HepG2 (cell line): ENCODE results near the gene ANGPTL2. TPM values are rescaled to one million over a fixed set of nuclear protein-coding genes. Genes with fewer than 3 reads are reported as not detected.

Source experiments
- ATAC-seq: fragments of 200-7000 bp; cut with Tn5 transposase; 3 replicates; pipeline ENCODE4 v1.9.1; 2020; ENCODE audit warnings: mild to moderate bottlenecking, moderate library complexity
- BruUV-seq: library from RNA; stranded (reverse); fragments of 400-500 nt; replicated peaks from 2 replicates; lab custom pipeline; 2021; lab: Mats Ljungman, UMichigan
- CTCF ChIA-PET: fragments of 300-600 bp; formaldehyde crosslinking; extraction: SDS; loops from one replicate; lab custom pipeline; 2021; ENCODE audit warnings: low total read pairs, inconsistent platforms, low intra/inter-chr PET ratio; lab: Yijun Ruan, JAX
- POLR2A ChIA-PET: fragments of 350-600 bp; sonication (Branson Sonifier 250); formaldehyde crosslinking; loops from one replicate; lab custom pipeline; 2020; ENCODE audit warnings: antibody characterized with exemption, inconsistent platforms; lab: Yijun Ruan, JAX
- DNase-seq: peaks from one replicate; pipeline ENCODE4 v3.0.0-alpha.2; 2015; ENCODE audit warnings: low spot score
- FAIRE-seq: peaks from 3 replicates; lab custom pipeline; 2011; peaks lifted over from hg19 to GRCh38; lab: Jason Lieb, UNC
- H2AFZ ChIP-seq: one replicate; pipeline ENCODE4 v1.6.1; 2011; ENCODE audit warnings: low read length, inconsistent platforms
- H3K27ac ChIP-seq: fragments of 300-600 bp; 3 replicates; pipeline ENCODE4 v1.8.0; 2011; ENCODE audit warnings: mixed run types, mild to moderate bottlenecking, mixed read lengths, low read length, inconsistent platforms; ENCODE audit not compliant: insufficient read depth; ENCODE audit errors: extremely low read length
- H3K27me3 ChIP-seq, 2 experiments: fragments of 200-600 bp in 1 of 2; 2 replicates in 1 of 2; 3 replicates in 1 of 2; pipeline versions ENCODE4 v1.6.0 to v1.8.0; 2011; ENCODE audit warnings: low read length in 2 of 2, mild to moderate bottlenecking in 2 of 2, moderate library complexity in 2 of 2, inconsistent platforms in 1 of 2; ENCODE audit not compliant: insufficient read depth in 2 of 2, control insufficient read depth in 1 of 2
- H3K36me3 ChIP-seq, 2 experiments: fragments of 200-600 bp in 1 of 2; replicated peaks in 1 of 2; 2 replicates in 1 of 2; 3 replicates in 1 of 2; pipeline versions ENCODE4 v1.5.1 to v1.8.0; 2011; ENCODE audit warnings: low read length in 2 of 2, inconsistent platforms in 1 of 2; ENCODE audit not compliant: insufficient read depth in 2 of 2, control insufficient read depth in 1 of 2
- H3K4me1 ChIP-seq: 2 replicates; pipeline ENCODE4 v1.5.1; 2012; ENCODE audit warnings: low read length, inconsistent platforms; ENCODE audit not compliant: insufficient read depth
- H3K4me2 ChIP-seq: 2 replicates; pipeline ENCODE4 v1.6.0; 2011; ENCODE audit warnings: low read depth, low read length, inconsistent platforms
- H3K4me3 ChIP-seq, 3 experiments: fragments of 200-600 bp in 1 of 3; sonication (generic), shearing (Covaris generic) in 1 of 3; replicated peaks in 1 of 3; 2 replicates each; pipeline ENCODE4 v1.5.1; 2011 to 2016; ENCODE audit warnings: low read length in 3 of 3, inconsistent platforms in 2 of 3, low read depth in 2 of 3, mild to moderate bottlenecking in 2 of 3, control low read depth in 1 of 3, mixed read lengths in 1 of 3; ENCODE audit not compliant: insufficient read depth in 1 of 3
- H3K79me2 ChIP-seq: one replicate; pipeline ENCODE4 v1.6.1; 2011; ENCODE audit warnings: low read length, inconsistent platforms; ENCODE audit not compliant: insufficient read depth
- H3K9ac ChIP-seq: 2 replicates; pipeline ENCODE4 v1.6.0; 2011; ENCODE audit warnings: mild to moderate bottlenecking, low read depth, low read length, inconsistent platforms; ENCODE audit not compliant: insufficient read depth
- H3K9me3 ChIP-seq: 2 replicates; pipeline ENCODE4 v1.5.1; 2012; ENCODE audit warnings: mild to moderate bottlenecking, low read length
- H4K20me1 ChIP-seq: 2 replicates; pipeline ENCODE4 v1.6.0; 2011; ENCODE audit warnings: inconsistent platforms, mild to moderate bottlenecking, low read length, moderate library complexity; ENCODE audit not compliant: insufficient read depth
- AGO1 ChIP-seq: fragments of 200-400 bp; formaldehyde crosslinking; IDR thresholded peaks from 2 replicates; pipeline ENCODE4 v1.6.1; 2017; ENCODE audit warnings: mild to moderate bottlenecking, low read depth, low read length, moderate library complexity; ENCODE audit not compliant: poor library complexity, severe bottlenecking
- CBX5 ChIP-seq: sonication (generic); formaldehyde crosslinking; IDR thresholded peaks from 2 replicates; pipeline ENCODE4 v1.4.0; 2020; ENCODE audit warnings: missing genetic modification reagents, borderline replicate concordance
- ELF1 ChIP-seq: sonication (generic); formaldehyde crosslinking; IDR thresholded peaks from 2 replicates; pipeline ENCODE4 v1.4.0; 2020; ENCODE audit warnings: missing genetic modification reagents
- GFI1 ChIP-seq: sonication (generic); formaldehyde crosslinking; IDR thresholded peaks from 2 replicates; pipeline ENCODE4 v1.5.0; 2020; ENCODE audit warnings: missing genetic modification reagents, mild to moderate bottlenecking, borderline replicate concordance
- GLMP ChIP-seq: sonication (generic); formaldehyde crosslinking; IDR thresholded peaks from 2 replicates; pipeline ENCODE4 v1.9.0; 2021; ENCODE audit warnings: missing genetic modification reagents, mild to moderate bottlenecking, borderline replicate concordance
- HNF4G ChIP-seq, 2 experiments: sonication (generic) in 1 of 2; formaldehyde crosslinking in 1 of 2; IDR thresholded peaks; 2 replicates each; pipeline versions ENCODE4 v1.4.0 to v1.6.1; 2011 to 2020; ENCODE audit warnings: borderline replicate concordance in 2 of 2, low read depth in 2 of 2, mild to moderate bottlenecking in 2 of 2, low read length in 1 of 2, missing genetic modification reagents in 1 of 2, moderate library complexity in 1 of 2
- NFE2 ChIP-seq: sonication (generic); formaldehyde crosslinking; IDR thresholded peaks from 2 replicates; pipeline ENCODE4 v1.4.0; 2020; ENCODE audit warnings: missing genetic modification reagents
- POLR2A ChIP-seq, 2 experiments: IDR thresholded peaks; 2 replicates each; pipeline ENCODE4 v1.6.1; 2011; ENCODE audit warnings: low read depth in 2 of 2, low read length in 2 of 2, mild to moderate bottlenecking in 1 of 2, moderate library complexity in 1 of 2; ENCODE audit not compliant: insufficient read depth in 1 of 2
- RFX3 ChIP-seq: IDR thresholded peaks from 2 replicates; pipeline ENCODE4 v1.6.1; 2016; ENCODE audit warnings: missing biosample characterization, missing genetic modification reagents
- SALL1 ChIP-seq: sonication (generic); formaldehyde crosslinking; IDR thresholded peaks from 2 replicates; pipeline ENCODE4 v1.8.0; 2022; ENCODE audit warnings: mild to moderate bottlenecking, missing genetic modification reagents
- SOX6 ChIP-seq, 2 experiments: fragments of 450-650 bp in 1 of 2; sonication (generic) in 1 of 2; formaldehyde crosslinking in 1 of 2; IDR thresholded peaks; 2 replicates each; pipeline versions ENCODE4 v1.4.0 to v1.6.1; 2017 to 2020; ENCODE audit warnings: antibody characterized with exemption in 1 of 2, mild to moderate bottlenecking in 1 of 2, missing genetic modification reagents in 1 of 2
- ZNF282 ChIP-seq: fragments of 450-650 bp; IDR thresholded peaks from 2 replicates; pipeline ENCODE4 v1.6.1; 2018; ENCODE audit not compliant: partially characterized antibody
- ZNF331 ChIP-seq: sonication (generic); formaldehyde crosslinking; IDR thresholded peaks from 2 replicates; pipeline ENCODE4 v1.4.0; 2020; ENCODE audit warnings: missing genetic modification reagents
- ZNF354B ChIP-seq: sonication (generic); formaldehyde crosslinking; IDR thresholded peaks from 2 replicates; pipeline ENCODE4 v1.8.0; 2022; ENCODE audit warnings: mild to moderate bottlenecking, missing genetic modification reagents
- ZNF572 ChIP-seq: sonication (generic); formaldehyde crosslinking; IDR thresholded peaks from 2 replicates; pipeline ENCODE4 v1.5.1; 2020; ENCODE audit warnings: mild to moderate bottlenecking, missing genetic modification reagents
- WGBS: methylation state at CpG from one replicate; pipeline ENCODE4 v1.1.6; 2017; ENCODE audit warnings: low lambda C conversion rate; 5-methylcytosine and 5-hydroxymethylcytosine counted together
- in situ Hi-C: cut with HindIII; loops from 2 replicates; pipeline ENCODE4 v1.10.0; 2017; ENCODE audit warnings: low pct_unique_long_range_greater_than_20kb; ENCODE audit not compliant: extremely low pct_ligation_motif_present
- intact Hi-C: fragments of 100-400 bp; cut with micrococcal nuclease; formaldehyde crosslinking; loops from one replicate; pipeline ENCODE4 v1.10.0; 2022; ENCODE audit not compliant: unreplicated experiment
- polyA plus RNA-seq, 8 experiments: library from polyadenylated mRNA; depleted of rRNA in 3 of 8; stranded (reverse) in 7 of 8; unstranded in 1 of 8; fragments of >200 nt; fragmentation: Illumina TruSeq in 4 of 8; extraction: Trizol in 4 of 8; gene quantifications; 2 replicates each; pipeline versions ENCODE4 v1.2.1 to v1.2.3, GENCODE V29; 2011 to 2016; ENCODE audit warnings: low read depth in 4 of 8, missing spikeins in 1 of 8, mixed read lengths in 1 of 8; ENCODE audit not compliant: insufficient read depth in 1 of 8
- total RNA-seq, 5 experiments: library from RNA; depleted of rRNA; stranded (reverse); fragments of >200 nt; fragmentation: Illumina TruSeq; extraction: Trizol; gene quantifications; 2 replicates each; pipeline ENCODE4 v1.2.3, GENCODE V29; 2016; ENCODE audit warnings: low read depth in 1 of 5
- TF ChIP-seq, protein P1 (sequence below): sonication (generic); formaldehyde crosslinking; IDR thresholded peaks from 2 replicates; pipeline ENCODE4 v1.4.0; 2020; ENCODE audit warnings: low read depth, mild to moderate bottlenecking, missing genetic modification reagents

ANGPTL2 gene
- total and polyA plus RNA-seq, 2 of the 13 experiments (the other 11 are each of a cell fraction or from before 2014, with no cell fraction given), result 0.91 to 21.0 TPM

DNA sequence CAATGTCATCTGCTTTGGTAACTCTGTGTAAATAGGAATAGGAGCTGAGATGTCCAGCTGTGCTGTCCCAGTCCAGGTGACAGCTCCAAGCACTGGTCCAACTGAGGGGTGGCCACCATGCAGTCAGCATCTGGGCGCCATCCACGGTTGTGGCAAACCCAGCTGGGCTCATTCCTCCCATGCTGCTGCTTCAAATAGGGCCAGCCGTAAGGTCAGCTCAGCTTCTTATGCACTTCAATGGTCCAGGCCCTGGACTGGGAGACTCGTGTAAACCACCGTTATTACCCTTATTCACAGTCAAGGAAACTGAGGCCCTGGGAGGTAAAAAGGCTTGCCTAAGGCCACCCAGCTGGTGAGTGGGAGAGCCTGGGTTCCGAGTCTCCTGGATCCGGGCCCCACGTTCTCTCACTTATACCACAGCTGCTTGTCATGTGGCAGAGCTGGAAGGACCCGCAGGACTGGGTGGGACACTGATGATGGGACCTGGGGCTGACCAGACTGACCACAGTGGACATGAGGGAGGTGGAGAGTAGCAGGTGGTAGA lies 38.7 kb upstream of the ANGPTL2 start (continued):
- no peak for TF ChIP-seq SALL1 (CRISPR knock-in tag)
- no peak for TF ChIP-seq ZNF572 (CRISPR knock-in tag)
- no peak for TF ChIP-seq CBX5 (CRISPR knock-in tag)
- no peak for TF ChIP-seq ZNF282
- TF ChIP-seq GLMP (CRISPR knock-in tag), result no peak
- TF ChIP-seq HNF4G (IDR thresholded peaks at IDR 0.05; ENCODE audit: borderline replicate concordance, low read depth, low read length), result no peak
- TF ChIP-seq HNF4G (CRISPR knock-in tag; IDR thresholded peaks at IDR 0.05; ENCODE audit: borderline replicate concordance, low read depth), result no peak
- TF ChIP-seq ZNF331 (CRISPR knock-in tag), result no peak
- no peak for TF ChIP-seq ZNF354B (CRISPR knock-in tag)
- TF ChIP-seq NFE2 (CRISPR knock-in tag), result no peak

GRCh38 chr9:127159949-127160610 lies 37.6 kb upstream of the ANGPTL2 start:
- H3K4me2 ChIP-seq, result no peak overlapping the region
- no peaks in the 10 kb centered on the region for H3K36me3 ChIP-seq
- FAIRE-seq, result no peak
- WGBS, result 87% methylated on average over 3 of the region's 10 CpGs
- H3K79me2 ChIP-seq, result no peaks in the 10 kb centered on the region
- H3K27ac ChIP-seq, result no peak overlapping the region
- DNase-seq, result no peak
- no peak for ATAC-seq
- intact Hi-C loops (loop anchor here (1.0 kb wide), 2 partner anchors 35 to 194 kb away; no protein-coding TSS in a partner anchor), in situ Hi-C loops (no loop called here)
- no peaks in the 10 kb centered on the region for H3K27me3 ChIP-seq
- ChIA-PET CTCF (no interaction called here), POLR2A (no interaction called here)
- H3K9me3 ChIP-seq, result no peaks in the 10 kb centered on the region
- no peak overlapping the region for H2AFZ ChIP-seq
- H4K20me1 ChIP-seq, result no peaks in the 10 kb centered on the region
- no peak overlapping the region for H3K4me3 ChIP-seq
- H3K4me1 ChIP-seq, result peaks cover 34% of the 10 kb centered on the region
- no peak overlapping the region for H3K9ac ChIP-seq
- BruUV-seq, result no TSS peak
- TF ChIP-seq RFX3 (CRISPR knock-in tag) (no peak), SOX6 (IDR thresholded peaks at IDR 0.05) (no peak), SOX6 (CRISPR knock-in tag; IDR thresholded peaks at IDR 0.05) (no peak), AGO1 (no peak), GFI1 (CRISPR knock-in tag) (no peak), ELF1 (CRISPR knock-in tag) (no peak), POLR2A (IDR thresholded peaks at IDR 0.05; ENCODE audit: insufficient read depth in 1 of 2, low read depth in 2 of 2, low read length in 2 of 2) (no peak)
- TF ChIP-seq, protein P1, sequence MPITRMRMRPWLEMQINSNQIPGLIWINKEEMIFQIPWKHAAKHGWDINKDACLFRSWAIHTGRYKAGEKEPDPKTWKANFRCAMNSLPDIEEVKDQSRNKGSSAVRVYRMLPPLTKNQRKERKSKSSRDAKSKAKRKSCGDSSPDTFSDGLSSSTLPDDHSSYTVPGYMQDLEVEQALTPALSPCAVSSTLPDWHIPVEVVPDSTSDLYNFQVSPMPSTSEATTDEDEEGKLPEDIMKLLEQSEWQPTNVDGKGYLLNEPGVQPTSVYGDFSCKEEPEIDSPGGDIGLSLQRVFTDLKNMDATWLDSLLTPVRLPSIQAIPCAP (CRISPR knock-in tag), result no peak
